Brain pericyte (primary cell): ENCODE results near the gene ACIN1.

Source experiments
- DNase-seq: peaks from one replicate; pipeline ENCODE4 v3.0.0-alpha.2; 2012; ENCODE audit warnings: low read depth, low spot score

The ACIN1 gene, protein sequence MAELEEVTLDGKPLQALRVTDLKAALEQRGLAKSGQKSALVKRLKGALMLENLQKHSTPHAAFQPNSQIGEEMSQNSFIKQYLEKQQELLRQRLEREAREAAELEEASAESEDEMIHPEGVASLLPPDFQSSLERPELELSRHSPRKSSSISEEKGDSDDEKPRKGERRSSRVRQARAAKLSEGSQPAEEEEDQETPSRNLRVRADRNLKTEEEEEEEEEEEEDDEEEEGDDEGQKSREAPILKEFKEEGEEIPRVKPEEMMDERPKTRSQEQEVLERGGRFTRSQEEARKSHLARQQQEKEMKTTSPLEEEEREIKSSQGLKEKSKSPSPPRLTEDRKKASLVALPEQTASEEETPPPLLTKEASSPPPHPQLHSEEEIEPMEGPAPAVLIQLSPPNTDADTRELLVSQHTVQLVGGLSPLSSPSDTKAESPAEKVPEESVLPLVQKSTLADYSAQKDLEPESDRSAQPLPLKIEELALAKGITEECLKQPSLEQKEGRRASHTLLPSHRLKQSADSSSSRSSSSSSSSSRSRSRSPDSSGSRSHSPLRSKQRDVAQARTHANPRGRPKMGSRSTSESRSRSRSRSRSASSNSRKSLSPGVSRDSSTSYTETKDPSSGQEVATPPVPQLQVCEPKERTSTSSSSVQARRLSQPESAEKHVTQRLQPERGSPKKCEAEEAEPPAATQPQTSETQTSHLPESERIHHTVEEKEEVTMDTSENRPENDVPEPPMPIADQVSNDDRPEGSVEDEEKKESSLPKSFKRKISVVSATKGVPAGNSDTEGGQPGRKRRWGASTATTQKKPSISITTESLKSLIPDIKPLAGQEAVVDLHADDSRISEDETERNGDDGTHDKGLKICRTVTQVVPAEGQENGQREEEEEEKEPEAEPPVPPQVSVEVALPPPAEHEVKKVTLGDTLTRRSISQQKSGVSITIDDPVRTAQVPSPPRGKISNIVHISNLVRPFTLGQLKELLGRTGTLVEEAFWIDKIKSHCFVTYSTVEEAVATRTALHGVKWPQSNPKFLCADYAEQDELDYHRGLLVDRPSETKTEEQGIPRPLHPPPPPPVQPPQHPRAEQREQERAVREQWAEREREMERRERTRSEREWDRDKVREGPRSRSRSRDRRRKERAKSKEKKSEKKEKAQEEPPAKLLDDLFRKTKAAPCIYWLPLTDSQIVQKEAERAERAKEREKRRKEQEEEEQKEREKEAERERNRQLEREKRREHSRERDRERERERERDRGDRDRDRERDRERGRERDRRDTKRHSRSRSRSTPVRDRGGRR

DNA sequence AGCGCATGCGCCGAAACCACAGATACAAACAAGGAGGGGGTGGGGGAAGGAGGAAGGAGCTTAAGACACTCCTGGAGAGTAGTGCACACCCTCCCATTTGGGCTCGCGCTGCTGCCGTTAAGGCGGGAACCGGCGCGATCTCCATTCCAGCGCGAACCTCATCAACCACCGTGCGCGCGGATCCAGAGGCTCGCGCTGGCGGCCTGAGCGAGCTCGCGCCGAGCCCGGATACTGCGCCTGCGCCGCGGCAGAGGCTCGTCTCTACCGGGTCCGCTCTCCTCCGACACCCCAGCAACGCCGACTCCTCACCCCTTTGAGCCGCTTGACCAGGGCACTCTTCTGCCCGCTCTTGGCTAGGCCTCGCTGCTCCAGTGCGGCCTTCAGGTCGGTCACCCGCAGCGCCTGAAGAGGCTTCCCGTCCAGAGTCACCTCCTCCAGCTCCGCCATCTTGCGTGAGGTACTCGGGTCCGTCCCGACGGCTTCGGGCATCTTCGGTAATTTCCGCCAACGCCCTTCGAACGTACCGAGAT is at the start of gene ACIN1:
TSS of gene ACIN1 (minus strand) at position 471 of the 530 bp plus-strand sequence. CDS start at position 447, 24 bp downstream.
- DNase-seq: peak; percentile 72

DNA sequence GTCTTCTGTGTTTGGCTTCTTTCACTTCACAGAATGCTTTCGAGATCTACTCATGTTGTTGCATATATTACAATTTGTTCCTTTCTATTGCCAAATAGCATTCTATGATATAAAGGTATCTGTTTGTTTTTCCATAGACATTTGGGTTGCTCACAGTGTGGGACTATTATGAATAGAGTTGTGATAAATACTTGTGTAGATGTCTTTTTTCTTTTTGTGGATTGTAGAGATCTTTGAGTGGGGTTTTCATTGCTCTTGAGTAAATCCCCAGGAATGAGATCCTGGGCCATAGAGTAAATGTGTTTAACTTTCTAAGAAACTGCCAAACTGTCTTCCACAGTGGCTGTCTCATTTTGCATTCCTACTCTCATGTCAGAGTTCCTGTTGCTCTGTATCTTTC is 49.0 kb upstream of the ACIN1 start:
- DNase-seq: no peak

DNA sequence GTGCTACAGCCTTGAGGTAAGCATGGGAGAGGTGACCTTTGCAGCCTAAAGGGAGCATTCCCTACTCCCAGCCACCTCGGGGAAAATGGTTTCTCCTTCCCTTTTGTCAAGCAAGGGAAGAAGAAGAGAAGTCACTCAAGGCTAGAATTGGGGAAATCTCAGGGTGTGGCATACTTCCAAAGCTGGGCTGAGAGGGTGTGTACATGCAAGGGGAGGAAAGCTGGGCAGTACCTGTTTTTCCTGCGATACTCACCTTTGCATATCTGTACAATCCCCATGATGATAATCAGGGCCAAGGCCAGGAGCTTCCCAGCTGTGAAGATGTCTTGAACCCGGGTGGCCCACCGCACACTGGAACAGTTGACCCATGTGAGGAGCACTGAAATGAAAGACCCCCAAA is 47.9 kb upstream of the ACIN1 start:
- DNase-seq: no peak

DNA sequence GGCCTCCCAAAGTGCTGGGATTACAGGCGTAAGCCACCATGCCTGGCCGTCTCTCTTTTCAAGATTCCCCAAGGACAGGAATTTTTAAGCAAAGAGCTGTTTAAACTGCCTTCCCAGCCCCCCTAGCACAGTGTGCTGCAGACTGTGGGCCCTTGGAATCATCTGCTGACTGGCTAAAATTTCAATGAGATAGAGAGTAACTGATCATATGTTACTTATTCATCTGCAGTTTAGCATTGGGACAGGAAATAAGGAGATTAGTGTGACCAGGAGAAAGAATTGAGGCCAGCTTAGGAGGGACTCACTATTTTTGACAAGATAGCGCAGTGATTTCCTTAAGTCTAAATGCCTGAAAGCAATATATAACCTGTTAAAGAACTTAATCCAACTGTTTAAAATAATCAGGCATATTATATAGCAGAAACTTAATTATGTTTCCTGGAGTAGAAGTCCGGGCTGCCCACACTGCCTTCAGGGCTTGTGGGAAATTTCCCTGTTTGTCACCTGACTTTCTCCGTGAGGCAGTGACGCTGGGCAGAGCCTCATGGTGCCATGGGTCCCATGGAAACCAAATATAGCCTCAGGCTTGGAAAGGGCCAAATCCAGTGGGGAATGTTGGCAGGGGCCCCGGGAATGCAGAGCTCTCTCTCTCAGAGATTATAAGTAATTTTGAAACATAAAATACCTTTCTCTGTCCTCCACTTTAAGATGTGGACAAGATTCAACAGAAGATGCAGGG is 46.9 kb upstream of the ACIN1 start:
- DNase-seq: no peak

DNA sequence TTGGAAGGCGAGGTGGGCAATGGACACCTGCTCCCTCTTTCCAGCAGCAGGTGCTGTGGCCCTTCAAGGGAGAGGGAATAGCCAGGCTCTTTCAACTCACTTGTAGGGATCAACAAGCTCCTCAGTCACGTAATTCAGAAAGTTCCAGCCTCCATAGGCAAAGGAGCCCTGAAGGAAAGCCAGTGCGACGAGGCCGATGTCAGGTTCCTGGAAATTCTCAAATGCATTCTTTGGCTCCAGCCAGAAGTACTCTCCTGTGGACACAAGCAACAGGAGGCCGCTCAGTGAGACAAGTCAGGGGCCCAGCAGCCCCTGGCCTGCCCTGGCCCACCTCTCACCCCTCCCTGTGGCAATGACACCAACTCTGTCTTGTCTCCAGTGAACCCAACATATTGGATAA is 45.4 kb upstream of the ACIN1 start:
- no peak for DNase-seq

DNA sequence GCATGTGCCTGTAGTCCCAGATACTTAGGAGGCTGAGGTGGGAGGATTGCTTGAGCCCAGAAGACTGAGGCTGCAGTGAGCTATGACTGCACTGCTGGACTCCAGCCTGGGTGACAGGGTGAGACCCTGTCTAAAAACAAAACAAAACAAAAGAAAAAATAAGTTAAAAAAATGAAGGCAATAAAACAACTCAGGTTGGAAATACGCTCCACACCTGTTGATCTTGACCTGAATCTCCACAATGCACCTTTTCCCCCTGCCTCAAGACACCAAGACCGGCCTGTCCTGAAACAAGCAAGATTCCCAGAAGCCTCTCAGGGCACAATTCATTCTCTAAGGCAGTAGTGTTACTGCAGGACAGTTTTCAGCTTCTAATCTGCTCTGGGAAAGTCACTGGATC is 44.9 kb upstream of the ACIN1 start:
- no peak for DNase-seq

DNA sequence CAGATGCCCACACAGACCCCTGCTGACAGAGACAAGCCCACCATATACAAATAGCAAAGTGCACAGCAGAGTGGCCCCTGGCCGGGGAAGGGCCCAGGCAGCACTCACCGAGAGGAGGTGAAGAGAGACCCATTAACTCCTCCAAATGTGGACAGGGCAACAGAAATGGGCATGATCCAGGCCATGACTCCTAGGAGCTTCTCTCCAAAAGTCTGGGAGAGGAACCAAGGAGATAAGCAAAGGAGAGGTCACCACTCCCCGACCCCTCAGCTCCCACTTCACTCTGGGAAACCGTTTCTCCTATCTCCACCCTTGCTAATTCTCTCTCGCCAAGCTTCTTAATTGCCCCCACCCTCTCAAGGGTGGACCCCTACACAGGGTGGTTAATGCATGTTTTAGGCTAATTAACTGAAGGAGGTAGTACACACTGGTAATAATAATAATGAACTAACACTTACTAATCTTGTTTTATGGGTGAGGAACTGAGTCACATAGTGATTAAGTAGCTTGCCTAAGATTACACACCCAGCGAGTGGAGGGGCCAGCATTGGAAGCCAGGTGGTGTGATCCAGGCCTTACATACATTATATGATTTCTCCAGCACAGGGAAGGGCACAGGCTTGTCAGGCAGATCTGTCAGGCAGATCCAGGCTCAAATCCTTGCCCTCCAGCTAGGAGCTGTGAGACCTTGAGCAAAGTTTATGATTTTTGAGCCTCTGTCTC is 43.0 kb upstream of the ACIN1 start:
- DNase-seq: no peak

DNA sequence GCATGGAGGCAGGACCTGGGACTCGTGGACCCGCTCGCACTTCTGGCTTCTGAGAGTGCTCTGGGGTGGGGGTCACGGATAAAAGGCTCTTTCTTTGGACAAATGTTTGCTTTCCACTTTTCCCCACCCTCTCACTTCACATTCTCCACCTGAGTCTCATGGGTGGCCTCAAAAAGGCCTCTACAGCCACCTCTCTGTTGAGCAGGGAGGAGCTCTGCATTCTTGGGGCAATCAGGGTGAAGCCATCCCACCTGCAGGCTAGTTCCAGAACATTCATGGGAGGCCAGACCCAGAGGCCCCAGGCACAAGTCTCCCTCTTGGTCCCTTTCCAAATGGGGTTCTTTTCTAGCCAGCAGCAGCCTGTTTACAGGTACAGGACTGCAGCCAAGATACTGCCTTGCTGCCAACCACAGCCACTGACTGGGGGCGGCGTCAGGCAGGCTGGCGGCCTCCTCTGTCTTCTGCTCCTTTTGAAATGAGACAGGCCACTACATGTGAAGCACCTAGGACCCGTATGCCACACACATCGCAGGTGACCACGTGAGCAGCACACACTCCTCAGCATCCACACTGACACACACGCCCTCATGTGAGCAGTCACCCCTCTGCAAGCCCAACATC is 42.4 kb upstream of the ACIN1 start:
- DNase-seq: no peak

DNA sequence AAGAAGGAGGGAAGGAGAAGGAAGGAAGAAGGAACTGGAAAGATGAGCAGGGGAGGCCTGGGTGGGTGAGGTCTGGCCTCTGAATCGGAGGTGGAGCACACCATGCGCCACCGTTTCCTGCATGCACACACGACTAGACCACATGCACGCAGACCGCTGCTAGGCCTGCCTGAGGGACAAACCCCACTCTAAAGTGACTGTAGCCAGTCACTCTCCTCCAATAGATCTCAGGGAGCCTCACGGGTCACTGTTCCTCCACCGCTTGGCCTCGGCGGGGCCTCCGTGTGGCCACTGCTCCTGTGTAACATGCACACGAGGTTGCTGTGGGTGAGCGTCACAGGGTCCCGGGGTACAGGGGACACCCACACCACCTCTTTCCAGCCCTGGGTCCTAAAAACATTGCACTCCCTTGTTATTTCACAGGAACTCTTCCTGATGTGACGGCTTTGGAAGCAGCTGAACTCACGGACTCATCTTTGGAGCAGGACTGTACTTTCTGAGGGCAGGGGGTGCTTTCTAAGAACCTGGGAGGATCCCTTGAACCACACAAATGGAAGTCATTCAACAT is 41.7 kb upstream of the ACIN1 start:
- no peak for DNase-seq

DNA sequence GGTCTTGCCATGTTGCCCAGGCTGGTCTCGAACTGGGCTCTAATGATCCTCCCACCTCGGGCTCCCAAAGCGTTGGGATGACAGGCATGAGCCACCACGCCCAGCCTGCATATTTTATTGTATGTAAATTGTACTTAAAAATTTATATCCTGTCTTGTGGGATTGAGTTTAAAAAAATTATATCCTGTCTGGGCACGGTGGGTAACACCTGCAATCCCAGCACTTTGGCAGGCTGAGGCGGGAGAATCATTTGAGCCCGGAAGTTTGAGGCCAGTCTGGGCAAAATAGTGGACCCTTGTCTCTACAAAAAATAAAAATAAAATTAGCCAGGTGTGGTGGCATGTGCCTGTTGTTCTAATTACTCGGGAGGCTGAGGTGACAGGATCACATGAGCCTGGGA is 38.0 kb upstream of the ACIN1 start:
- no peak for DNase-seq

DNA sequence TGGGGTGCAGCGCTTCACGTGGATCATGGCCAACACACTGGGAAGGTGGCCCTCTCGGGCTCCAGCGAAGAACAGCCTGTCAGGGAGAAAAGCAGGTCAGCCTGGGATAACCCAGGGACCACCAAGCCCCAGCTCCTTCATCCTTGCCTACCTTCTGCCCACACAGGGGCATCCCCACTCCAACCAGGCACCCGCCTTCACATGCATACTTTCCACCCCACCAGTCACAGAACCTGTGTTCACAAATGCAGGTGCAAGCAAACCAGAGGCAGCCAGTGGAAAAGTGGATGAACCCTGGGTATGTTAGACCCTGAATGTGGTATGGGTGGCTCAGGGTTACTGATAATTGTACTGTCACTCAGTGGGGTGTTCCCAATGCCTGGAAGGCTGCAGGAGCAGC is 36.5 kb upstream of the ACIN1 start:
- no peak for DNase-seq

DNA sequence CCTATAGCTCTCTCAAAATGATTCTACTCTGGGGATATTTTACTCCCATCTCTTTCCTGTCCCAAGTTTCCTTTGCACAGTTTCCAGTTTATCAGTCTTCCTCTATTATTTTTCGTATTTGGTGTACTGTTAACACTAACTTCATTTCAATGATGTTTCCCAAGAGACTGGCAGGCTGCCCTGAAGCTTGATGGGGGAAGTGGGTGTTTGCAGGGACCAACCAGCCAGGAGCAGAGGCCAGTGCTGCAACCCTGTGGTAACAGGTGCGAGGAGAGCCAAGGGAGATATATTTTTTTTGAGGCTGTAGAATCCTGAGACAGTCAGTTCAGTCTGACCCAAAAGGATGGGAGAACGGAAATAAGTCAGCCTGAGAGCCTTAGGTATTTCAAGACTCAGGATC is 35.9 kb upstream of the ACIN1 start:
- no peak for DNase-seq

DNA sequence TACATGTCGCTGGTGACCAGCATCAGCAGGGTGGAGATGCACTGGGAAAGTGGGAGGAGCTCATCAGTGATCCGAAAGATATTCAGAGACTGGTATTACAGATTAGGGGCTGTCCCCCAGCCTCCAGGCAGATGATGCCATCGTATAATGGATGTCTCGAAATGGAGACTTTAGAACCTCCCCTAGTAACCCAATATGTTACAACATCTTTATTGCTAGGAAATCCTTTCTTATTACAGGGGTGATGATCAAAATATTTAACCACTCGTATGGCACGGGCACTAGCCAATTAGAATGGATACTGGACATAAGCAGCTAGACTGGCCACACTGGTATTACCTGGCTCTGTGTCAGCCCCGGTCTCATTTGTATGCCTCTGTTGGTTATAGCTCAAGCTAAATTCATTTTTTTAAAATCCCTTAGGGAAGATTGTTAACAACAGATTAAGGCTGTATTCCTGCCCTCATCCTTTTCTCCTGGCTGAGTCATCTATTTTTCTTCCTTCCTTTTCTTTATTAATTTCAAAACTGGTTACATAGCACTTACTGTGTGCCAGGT is 34.9 kb upstream of the ACIN1 start:
- no peak for DNase-seq

DNA sequence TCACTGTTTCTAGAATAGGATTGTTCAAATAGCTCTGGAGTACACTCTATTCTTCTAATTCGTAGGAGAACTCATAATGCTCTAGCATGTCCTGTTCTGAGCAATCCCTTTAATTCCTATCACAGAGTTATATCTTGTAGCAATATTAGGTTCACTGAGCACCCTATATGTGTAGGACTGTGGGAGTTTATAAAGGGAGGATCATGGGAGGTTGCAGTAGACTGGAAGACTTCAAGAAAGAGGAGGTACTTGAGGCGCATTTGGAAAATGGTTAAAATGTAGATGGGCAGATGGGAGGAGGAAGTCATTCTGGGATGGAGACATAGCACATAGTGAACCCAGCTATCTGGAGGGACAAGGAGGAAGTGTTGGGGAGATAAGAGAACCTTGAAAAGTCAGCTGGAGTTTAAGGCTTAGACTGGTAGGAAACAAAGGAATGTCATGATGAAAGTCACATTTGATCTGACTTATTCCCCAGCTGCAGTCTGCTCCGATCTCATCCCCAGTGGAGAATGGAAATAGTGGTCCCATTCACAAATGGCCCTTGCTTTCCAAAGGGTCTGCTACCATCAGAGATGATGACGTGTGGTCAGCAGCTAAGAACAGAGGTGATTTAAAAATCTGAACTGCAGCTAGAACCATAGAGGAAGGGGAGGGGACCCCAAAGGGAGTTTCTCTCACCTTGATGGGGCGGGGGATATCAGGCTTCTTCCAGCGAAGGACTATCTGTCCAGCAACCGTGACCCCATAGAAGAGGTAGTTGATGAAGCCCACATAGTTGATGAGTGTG is 34.2 kb upstream of the ACIN1 start:
- no peak for DNase-seq

DNA sequence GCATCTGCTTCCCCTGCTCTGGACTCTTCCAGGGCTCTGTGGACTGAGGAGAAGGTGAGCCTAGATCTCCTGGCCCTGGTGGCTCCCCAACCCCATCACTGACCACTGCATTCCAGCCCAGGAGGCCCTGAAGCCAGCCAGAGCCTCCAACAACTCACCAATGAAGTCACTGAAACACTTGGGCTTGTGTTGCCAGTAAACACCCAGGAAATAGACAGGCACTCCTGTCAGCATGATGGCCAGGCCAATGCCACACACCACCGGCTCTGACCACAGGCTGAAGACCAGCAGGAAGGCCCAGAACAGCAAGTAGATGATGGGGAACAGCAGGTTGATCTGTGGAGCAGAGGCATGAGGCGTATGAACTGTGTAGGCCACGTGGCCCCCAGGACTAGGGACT is 32.9 kb upstream of the ACIN1 start:
- no peak for DNase-seq

DNA sequence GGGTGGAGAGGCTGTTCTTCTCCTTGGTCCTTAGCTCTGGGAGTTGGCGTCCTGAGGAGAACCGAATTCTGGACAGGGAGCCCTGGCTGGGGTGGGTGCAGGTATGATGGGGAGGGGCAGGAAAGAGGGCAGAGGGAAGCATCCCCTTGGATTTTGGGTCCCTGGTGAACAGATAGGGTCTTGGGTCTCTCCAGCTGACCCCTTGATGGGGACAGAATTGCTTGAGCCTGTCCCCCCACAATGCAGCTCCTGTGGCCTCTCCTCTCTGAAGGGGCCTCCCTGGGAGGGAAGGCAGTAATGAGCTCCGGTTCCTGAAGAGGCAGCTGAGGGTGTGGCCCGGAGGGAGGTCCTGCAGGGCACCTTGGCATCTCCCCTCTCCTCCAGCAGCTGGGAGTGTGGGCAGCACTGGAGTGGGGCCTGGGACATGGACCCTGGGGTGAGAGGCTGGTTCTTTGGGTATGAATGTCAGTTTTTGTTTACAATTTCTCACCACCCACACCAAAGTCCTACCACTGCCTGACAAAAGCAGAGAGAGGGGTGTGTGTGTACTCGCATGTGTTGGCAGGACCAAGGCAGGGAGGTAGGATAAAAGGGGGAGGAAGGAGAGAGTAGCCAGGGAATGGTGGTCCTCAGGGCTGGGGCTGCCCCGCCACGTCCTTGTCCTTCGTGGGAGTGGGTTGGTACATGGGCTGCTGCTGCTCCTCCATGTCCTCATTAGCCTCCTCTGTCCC is 31.8 kb upstream of the ACIN1 start:
- no peak for DNase-seq

DNA sequence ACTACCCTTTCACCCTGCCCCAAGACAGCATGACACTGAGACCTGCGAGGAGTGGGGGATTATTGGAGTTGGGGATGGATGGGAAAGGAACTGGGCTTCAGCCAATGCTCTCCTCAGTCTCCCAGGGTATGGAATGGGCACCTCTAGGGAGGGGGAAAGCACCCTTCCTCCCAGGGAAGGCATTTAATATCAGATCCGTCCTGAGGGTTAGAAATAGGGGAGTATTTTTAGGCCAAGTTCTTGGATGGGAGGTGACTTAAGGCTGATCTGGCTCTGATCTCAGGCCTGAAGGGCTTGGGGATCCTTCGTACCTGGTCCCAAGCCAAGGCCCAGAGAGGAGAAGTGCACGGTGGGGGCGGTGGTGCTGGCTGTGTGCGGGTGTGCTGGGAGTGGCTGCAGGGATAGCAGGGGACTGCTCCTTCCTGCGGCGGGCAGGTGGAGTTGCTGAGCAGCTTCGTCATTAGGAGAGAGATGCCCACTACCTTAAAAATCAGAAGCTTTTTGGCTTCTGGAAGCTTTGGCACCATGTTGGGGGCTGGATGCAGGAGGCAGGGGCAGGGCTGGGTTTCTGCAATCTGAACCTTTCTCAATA is 31.1 kb upstream of the ACIN1 start:
- no peak for DNase-seq
